ENCODE results near the gene CLEC4E. TPM values are rescaled to one million over a fixed set of nuclear protein-coding genes. Genes with fewer than 3 reads are reported as not detected.
A peak's percentile ranks its signal among the peaks of the same experiment; 100 is the strongest.
"Not testable (repeated sequence)": the region's sequence is repeated elsewhere in the genome, so short reads cannot be mapped to it uniquely, and the experiment has no call there.

The CLEC4E gene
- total RNA-seq, 2 donors from 2014 or later, result not detected

GRCh38 chr12:8556531-8557097 is 15.9 kb upstream of the CLEC4E start:
- peaks cover 7% of the 10 kb centered on the region for H3K27me3 Mint-ChIP-seq (ENCODE audit: low read depth)
- no peaks in the 10 kb centered on the region for H3K36me3 Mint-ChIP-seq (ENCODE audit: insufficient read depth in 2 of 2)
- H3K27ac Mint-ChIP-seq, result peak overlapping the region; percentile 12
- peaks cover 6% of the 10 kb centered on the region for H3K4me1 Mint-ChIP-seq (ENCODE audit: low read depth)
- H3K4me3 Mint-ChIP-seq, result no peak overlapping the region
- ATAC-seq (replicated peaks in 1 of 2) (peak; percentile 53 to 76), DNase-seq (peak in 1 of 2 donors; percentile 4)
- H3K9me3 Mint-ChIP-seq, result no peaks in the 10 kb centered on the region

- Mint-ChIP-seq H3K4me3 (no peak overlapping the region), H3K36me3 (ENCODE audit: insufficient read depth in 2 of 2) (no peaks in the 10 kb centered on the region), H3K27me3 (ENCODE audit: low read depth) (peaks cover 8% of the 10 kb centered on the region), H3K27ac (no peak overlapping the region), H3K9me3 (no peaks in the 10 kb centered on the region), H3K4me1 (ENCODE audit: low read depth) (peaks cover 6% of the 10 kb centered on the region)
- DNase-seq (no peak), ATAC-seq (replicated peaks in 1 of 2) (no peak)
Measured at GRCh38 chr12:8554451-8555195, 13.9 kb upstream of the CLEC4E start.

- no peak for ATAC-seq (replicated peaks in 1 of 2)
- Mint-ChIP-seq H3K27me3 (ENCODE audit: low read depth) (peaks cover 13% of the 10 kb centered on the region), H3K4me3 (no peak overlapping the region), H3K27ac (no peak overlapping the region), H3K4me1 (ENCODE audit: low read depth) (peaks cover 6% of the 10 kb centered on the region), H3K36me3 (ENCODE audit: insufficient read depth in 2 of 2) (no peaks in the 10 kb centered on the region), H3K9me3 (no peaks in the 10 kb centered on the region)
- DNase-seq, result no peak
Measured at GRCh38 chr12:8553088-8553627, 12.5 kb upstream of the CLEC4E start.

GRCh38 chr12:8549381-8549780 is 8.7 kb upstream of the CLEC4E start:
- Mint-ChIP-seq H3K27me3 (ENCODE audit: low read depth) (peaks cover 24% of the 10 kb centered on the region), H3K9me3 (no peaks in the 10 kb centered on the region), H3K36me3 (ENCODE audit: insufficient read depth in 2 of 2) (no peaks in the 10 kb centered on the region), H3K27ac (no peak overlapping the region), H3K4me1 (ENCODE audit: low read depth) (no peaks in the 10 kb centered on the region), H3K4me3 (no peak overlapping the region)
- DNase-seq (no peak), ATAC-seq (replicated peaks in 1 of 2) (no peak)

GRCh38 chr12:8548192-8548591 is 7.5 kb upstream of the CLEC4E start:
- no peaks in the 10 kb centered on the region for H3K4me1 Mint-ChIP-seq (ENCODE audit: low read depth)
- H3K9me3 Mint-ChIP-seq, result no peaks in the 10 kb centered on the region
- no peak overlapping the region for H3K4me3 Mint-ChIP-seq
- ATAC-seq (replicated peaks in 1 of 2) (peak in 1 of 2 donors; percentile 33), DNase-seq (no peak)
- no peak overlapping the region for H3K27ac Mint-ChIP-seq
- H3K36me3 Mint-ChIP-seq (ENCODE audit: insufficient read depth in 2 of 2), result no peaks in the 10 kb centered on the region
- peaks cover 24% of the 10 kb centered on the region for H3K27me3 Mint-ChIP-seq (ENCODE audit: low read depth)

GRCh38 chr12:8547645-8548044 is 6.9 kb upstream of the CLEC4E start:
- no peak overlapping the region for H3K4me3 Mint-ChIP-seq
- H3K27ac Mint-ChIP-seq, result no peak overlapping the region

GRCh38 chr12:8546591-8546990 is 5.9 kb upstream of the CLEC4E start:
- Mint-ChIP-seq H3K9me3 (no peaks in the 10 kb centered on the region), H3K27ac (no peak overlapping the region), H3K36me3 (ENCODE audit: insufficient read depth in 2 of 2) (peaks cover 0 to 2% of the 10 kb centered on the region in 2 donors), H3K4me1 (ENCODE audit: low read depth) (peaks cover 6% of the 10 kb centered on the region), H3K27me3 (ENCODE audit: low read depth) (peaks cover 21% of the 10 kb centered on the region), H3K4me3 (no peak overlapping the region)
- DNase-seq (no peak), ATAC-seq (replicated peaks in 1 of 2) (no peak)

More at GRCh38 chr12:8547645-8548044, 6.9 kb upstream of the CLEC4E start:
- ATAC-seq (replicated peaks in 1 of 2) (no peak), DNase-seq (no peak)
- no peaks in the 10 kb centered on the region for H3K4me1 Mint-ChIP-seq (ENCODE audit: low read depth)
- H3K36me3 Mint-ChIP-seq (ENCODE audit: insufficient read depth in 2 of 2), result no peaks in the 10 kb centered on the region
- no peaks in the 10 kb centered on the region for H3K9me3 Mint-ChIP-seq
- peaks cover 24% of the 10 kb centered on the region for H3K27me3 Mint-ChIP-seq (ENCODE audit: low read depth)

GRCh38 chr12:8544295-8544694 is 3.6 kb upstream of the CLEC4E start:
- ATAC-seq (replicated peaks in 1 of 2), result peak; percentile 49 to 58
- Mint-ChIP-seq H3K4me3 (no peak overlapping the region), H3K9me3 (no peaks in the 10 kb centered on the region), H3K27me3 (ENCODE audit: low read depth) (peaks cover 43% of the 10 kb centered on the region), H3K36me3 (ENCODE audit: insufficient read depth in 2 of 2) (peaks cover 0 to 3% of the 10 kb centered on the region in 2 donors), H3K4me1 (ENCODE audit: low read depth) (peaks cover 14% of the 10 kb centered on the region), H3K27ac (no peak overlapping the region)
- DNase-seq, result peak; percentile 65 to 80

GRCh38 chr12:8541562-8541961 is 857 bp upstream of the CLEC4E start:
- Mint-ChIP-seq H3K4me1 (ENCODE audit: low read depth) (peaks cover 14% of the 10 kb centered on the region), H3K4me3 (no peak overlapping the region), H3K27me3 (ENCODE audit: low read depth) (peaks cover 41% of the 10 kb centered on the region), H3K36me3 (ENCODE audit: insufficient read depth in 2 of 2) (peaks cover 0 to 3% of the 10 kb centered on the region in 2 donors), H3K9me3 (no peaks in the 10 kb centered on the region), H3K27ac (no peak overlapping the region)
- no peak for DNase-seq
- no peak for ATAC-seq (replicated peaks in 1 of 2)

- DNase-seq, result not testable (repeated sequence)
- peaks cover 58% of the 10 kb centered on the region for H3K27me3 Mint-ChIP-seq (ENCODE audit: low read depth)
Measured at GRCh38 chr12:8537820-8538219, 2.9 kb downstream of the CLEC4E start.

GRCh38 chr12:8532045-8532444 is 8.7 kb downstream of the CLEC4E start:
- no peak for DNase-seq
- Mint-ChIP-seq H3K4me1 (ENCODE audit: low read depth) (no peaks in the 10 kb centered on the region), H3K9me3 (no peaks in the 10 kb centered on the region), H3K4me3 (no peak overlapping the region), H3K36me3 (ENCODE audit: insufficient read depth in 2 of 2) (no peaks in the 10 kb centered on the region), H3K27ac (no peak overlapping the region), H3K27me3 (ENCODE audit: low read depth) (peaks cover 20% of the 10 kb centered on the region)
- no peak for ATAC-seq (replicated peaks in 1 of 2)

More at GRCh38 chr12:8537820-8538219, 2.9 kb downstream of the CLEC4E start:
- H3K9me3 Mint-ChIP-seq; ATAC-seq (replicated peaks in 1 of 2); H3K27ac Mint-ChIP-seq; H3K36me3 Mint-ChIP-seq (ENCODE audit: insufficient read depth in 2 of 2); H3K4me3 Mint-ChIP-seq: not testable (repeated sequence)
- H3K4me1 Mint-ChIP-seq (ENCODE audit: low read depth), result peaks cover 14% of the 10 kb centered on the region

GRCh38 chr12:8527250-8528130 is 13.2 kb downstream of the CLEC4E start:
- no peak overlapping the region for H3K27ac Mint-ChIP-seq
- ATAC-seq (replicated peaks in 1 of 2) (no peak), DNase-seq (no peak)
- peaks cover 0 to 5% of the 10 kb centered on the region in 2 donors for H3K36me3 Mint-ChIP-seq (ENCODE audit: insufficient read depth in 2 of 2)
- no peak overlapping the region for H3K4me3 Mint-ChIP-seq
- H3K27me3 Mint-ChIP-seq (ENCODE audit: low read depth), result peaks cover 14% of the 10 kb centered on the region
- H3K4me1 Mint-ChIP-seq (ENCODE audit: low read depth), result no peaks in the 10 kb centered on the region
- H3K9me3 Mint-ChIP-seq, result peaks cover 6 to 7% of the 10 kb centered on the region in 2 donors

GRCh38 chr12:8519171-8519570 is 21.5 kb downstream of the CLEC4E start:
- H3K4me1 Mint-ChIP-seq (ENCODE audit: low read depth), result no peaks in the 10 kb centered on the region
- H3K4me3 Mint-ChIP-seq, result no peak overlapping the region
- peaks cover 35% of the 10 kb centered on the region for H3K27me3 Mint-ChIP-seq (ENCODE audit: low read depth)
- H3K36me3 Mint-ChIP-seq (ENCODE audit: insufficient read depth in 2 of 2), result no peaks in the 10 kb centered on the region
- no peaks in the 10 kb centered on the region for H3K9me3 Mint-ChIP-seq
- no peak for ATAC-seq (replicated peaks in 1 of 2)
- no peak overlapping the region for H3K27ac Mint-ChIP-seq
- no peak for DNase-seq
